Progenitor cell of endocrine pancreas (in vitro differentiated cells): ENCODE measurements around the gene WDR37. TPM values are rescaled to one million over a fixed set of nuclear protein-coding genes. Genes with fewer than 3 reads are reported as not detected.

Experiments
- DNase-seq: peaks from one replicate; pipeline ENCODE4 v3.0.0; 2021; ENCODE audit warnings: low spot score; ENCODE audit not compliant: unreplicated experiment
- H3K27ac Mint-ChIP-seq: 2 replicates; pipeline ENCODE4 v1.8.0; 2021; ENCODE audit warnings: mild to moderate bottlenecking, moderate library complexity, mixed read lengths
- H3K27me3 Mint-ChIP-seq: 2 replicates; pipeline ENCODE4 v1.8.0; 2021; ENCODE audit warnings: mixed read lengths
- H3K36me3 Mint-ChIP-seq: 2 replicates; pipeline ENCODE4 v1.8.0; 2022; ENCODE audit warnings: mixed read lengths; ENCODE audit not compliant: insufficient read depth
- H3K4me1 Mint-ChIP-seq: 2 replicates; pipeline ENCODE4 v1.8.0; 2021; ENCODE audit warnings: low read depth, mixed read lengths
- H3K4me3 Mint-ChIP-seq: 2 replicates; pipeline ENCODE4 v1.8.0; 2021; ENCODE audit warnings: low read depth, mild to moderate bottlenecking, moderate library complexity, mixed read lengths
- H3K9me3 Mint-ChIP-seq: 2 replicates; pipeline ENCODE4 v1.8.0; 2021; ENCODE audit warnings: low read depth, mixed read lengths
- CTCF ChIP-seq: fragments of 200-600 bp; sonication (generic); IDR thresholded peaks from one replicate; pipeline ENCODE4 v1.5.0; 2021; ENCODE audit warnings: antibody characterized with exemption, mild to moderate bottlenecking; ENCODE audit not compliant: unreplicated experiment
- total RNA-seq: library from RNA; stranded (reverse); gene quantifications from 2 replicates; pipeline ENCODE4 v1.2.1, GENCODE V29; 2021

The WDR37 gene
- total RNA-seq, 1 donor from 2014 or later, result 18.7 TPM

DNA sequence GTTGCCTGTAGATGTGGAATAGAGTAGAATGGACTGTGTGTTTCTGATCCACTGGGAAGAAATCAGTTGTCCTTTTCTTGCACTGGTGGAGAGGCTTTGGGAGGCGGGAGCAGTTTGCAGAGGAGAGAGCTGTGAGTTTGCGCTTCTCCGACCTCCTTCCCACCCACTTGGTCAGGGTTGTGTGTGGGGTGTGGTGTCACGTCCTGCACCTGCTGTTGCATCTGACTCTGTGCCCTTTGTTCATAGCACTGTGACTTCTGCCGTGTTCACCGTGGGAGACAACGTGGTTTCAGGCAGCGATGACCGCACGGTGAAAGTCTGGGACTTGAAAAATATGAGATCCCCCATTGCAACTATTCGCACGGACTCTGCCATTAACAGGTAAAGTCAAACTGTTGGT, 67.8 kb downstream of the WDR37 start:
- H3K4me1 Mint-ChIP-seq, result no peaks in the 10 kb centered on the region
- H3K4me3 Mint-ChIP-seq, result no peak overlapping the region
- no peak for TF ChIP-seq CTCF
- H3K36me3 Mint-ChIP-seq, result peaks cover 40% of the 10 kb centered on the region
- no peak for DNase-seq
- no peaks in the 10 kb centered on the region for H3K27me3 Mint-ChIP-seq
- H3K27ac Mint-ChIP-seq, result no peak overlapping the region
- no peaks in the 10 kb centered on the region for H3K9me3 Mint-ChIP-seq

- Mint-ChIP-seq H3K9me3 (no peaks in the 10 kb centered on the region), H3K27me3 (no peaks in the 10 kb centered on the region), H3K27ac (no peak overlapping the region), H3K4me3 (no peak overlapping the region), H3K36me3 (peaks cover 45% of the 10 kb centered on the region), H3K4me1 (no peaks in the 10 kb centered on the region)
- no peak for TF ChIP-seq CTCF
- no peak for DNase-seq
These were observed 68.6 kb downstream of the WDR37 start for GRCh38 chr10:1124796-1125195.

DNA sequence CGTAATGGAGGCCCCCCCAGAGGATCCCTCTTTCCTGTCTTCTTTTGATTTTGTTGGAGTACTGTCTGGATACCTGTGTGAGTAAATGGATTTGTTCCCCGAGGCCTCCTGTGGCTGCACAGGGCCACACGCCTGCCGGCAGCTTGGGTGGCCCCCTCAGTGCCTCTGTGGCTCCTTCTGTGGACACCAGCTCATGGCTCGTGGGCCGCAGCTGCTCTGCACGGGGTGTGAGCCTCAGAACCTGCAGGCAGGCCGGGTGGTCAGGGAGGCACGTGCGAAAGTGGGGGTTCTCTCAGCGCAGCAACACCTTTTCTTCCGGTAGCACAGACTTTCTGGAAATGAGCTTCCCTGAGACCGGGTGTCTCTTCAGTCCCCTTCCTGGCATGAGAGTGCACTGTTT, 70.3 kb downstream of the WDR37 start:
- no peak for DNase-seq
- Mint-ChIP-seq H3K9me3 (no peaks in the 10 kb centered on the region), H3K36me3 (peaks cover 52% of the 10 kb centered on the region), H3K27me3 (no peaks in the 10 kb centered on the region), H3K4me3 (no peak overlapping the region), H3K4me1 (no peaks in the 10 kb centered on the region), H3K27ac (no peak overlapping the region)
- TF ChIP-seq CTCF, result no peak

- H3K4me1 Mint-ChIP-seq, result no peaks in the 10 kb centered on the region
- no peak overlapping the region for H3K4me3 Mint-ChIP-seq
- H3K9me3 Mint-ChIP-seq, result no peaks in the 10 kb centered on the region
- TF ChIP-seq CTCF, result no peak
- H3K36me3 Mint-ChIP-seq, result peaks cover 51% of the 10 kb centered on the region
- no peaks in the 10 kb centered on the region for H3K27me3 Mint-ChIP-seq
- no peak overlapping the region for H3K27ac Mint-ChIP-seq
- DNase-seq, result no peak
These were observed 71.4 kb downstream of the WDR37 start for GRCh38 chr10:1127629-1128028.

DNA sequence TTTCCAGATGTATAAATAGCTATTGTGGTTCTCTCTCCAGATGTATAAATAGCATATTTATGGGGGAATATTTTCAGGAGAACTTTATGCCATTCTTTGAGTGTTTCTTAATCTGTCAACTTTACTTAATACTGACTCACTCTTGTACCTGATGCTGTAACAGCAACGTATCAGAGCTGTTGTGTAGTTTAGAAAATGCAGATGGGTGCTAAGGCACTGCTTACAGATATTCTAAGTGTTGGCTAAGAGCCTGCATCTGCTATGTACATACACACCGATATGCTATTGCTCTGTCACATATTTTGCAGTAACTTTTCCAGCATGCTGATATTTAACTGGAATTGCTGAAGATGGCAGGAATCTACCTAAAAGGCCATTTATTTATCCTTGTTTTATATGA, 71.9 kb downstream of the WDR37 start:
- Mint-ChIP-seq H3K27me3 (no peaks in the 10 kb centered on the region), H3K9me3 (no peaks in the 10 kb centered on the region), H3K36me3 (peaks cover 48% of the 10 kb centered on the region), H3K27ac (no peak overlapping the region), H3K4me3 (no peak overlapping the region), H3K4me1 (no peaks in the 10 kb centered on the region)
- no peak for TF ChIP-seq CTCF
- DNase-seq, result no peak
